ENCODE results near the gene AEBP1.

DNA sequence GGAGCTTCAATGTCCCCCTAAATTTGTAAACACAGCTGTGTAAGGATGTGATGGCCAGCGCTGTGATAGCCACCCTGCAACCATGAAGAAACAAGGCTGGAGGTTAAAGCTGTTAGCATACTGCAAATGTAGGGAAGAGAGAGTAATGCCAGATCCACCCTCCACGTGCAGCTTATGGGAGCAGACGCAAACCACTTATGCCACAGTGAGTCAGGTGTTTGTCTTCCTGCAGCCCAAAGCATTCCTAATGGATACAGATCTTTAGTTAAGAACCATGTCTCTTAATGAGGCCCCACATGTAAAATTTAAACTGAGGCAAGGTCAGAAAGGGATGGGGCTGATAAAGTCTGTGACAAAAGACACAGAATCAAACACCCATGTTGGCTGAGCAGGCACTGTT is 50.6 kb downstream of the AEBP1 start:
- TF ChIP-seq, protein P1, sequence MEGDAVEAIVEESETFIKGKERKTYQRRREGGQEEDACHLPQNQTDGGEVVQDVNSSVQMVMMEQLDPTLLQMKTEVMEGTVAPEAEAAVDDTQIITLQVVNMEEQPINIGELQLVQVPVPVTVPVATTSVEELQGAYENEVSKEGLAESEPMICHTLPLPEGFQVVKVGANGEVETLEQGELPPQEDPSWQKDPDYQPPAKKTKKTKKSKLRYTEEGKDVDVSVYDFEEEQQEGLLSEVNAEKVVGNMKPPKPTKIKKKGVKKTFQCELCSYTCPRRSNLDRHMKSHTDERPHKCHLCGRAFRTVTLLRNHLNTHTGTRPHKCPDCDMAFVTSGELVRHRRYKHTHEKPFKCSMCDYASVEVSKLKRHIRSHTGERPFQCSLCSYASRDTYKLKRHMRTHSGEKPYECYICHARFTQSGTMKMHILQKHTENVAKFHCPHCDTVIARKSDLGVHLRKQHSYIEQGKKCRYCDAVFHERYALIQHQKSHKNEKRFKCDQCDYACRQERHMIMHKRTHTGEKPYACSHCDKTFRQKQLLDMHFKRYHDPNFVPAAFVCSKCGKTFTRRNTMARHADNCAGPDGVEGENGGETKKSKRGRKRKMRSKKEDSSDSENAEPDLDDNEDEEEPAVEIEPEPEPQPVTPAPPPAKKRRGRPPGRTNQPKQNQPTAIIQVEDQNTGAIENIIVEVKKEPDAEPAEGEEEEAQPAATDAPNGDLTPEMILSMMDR (conservative IDR thresholded peaks at IDR 0.05; ENCODE audit: low read depth, low read length), result no peak
- TF ChIP-seq EZH2 (IDR thresholded peaks at IDR 0.05; ENCODE audit: borderline replicate concordance, low read depth, low read length, poor library complexity, severe bottlenecking), result no peak

Measured in A673 (cell line).